ENCODE measurements around the gene SLC37A4.
"Not testable (repeated sequence)": the region's sequence is repeated elsewhere in the genome, so short reads cannot be mapped to it uniquely, and the experiment has no call there.

Gene SLC37A4

GRCh38 chr11:119016216-119017009 lies 14.3 kb downstream of the SLC37A4 start:
- no peak for DNase-seq

DNA sequence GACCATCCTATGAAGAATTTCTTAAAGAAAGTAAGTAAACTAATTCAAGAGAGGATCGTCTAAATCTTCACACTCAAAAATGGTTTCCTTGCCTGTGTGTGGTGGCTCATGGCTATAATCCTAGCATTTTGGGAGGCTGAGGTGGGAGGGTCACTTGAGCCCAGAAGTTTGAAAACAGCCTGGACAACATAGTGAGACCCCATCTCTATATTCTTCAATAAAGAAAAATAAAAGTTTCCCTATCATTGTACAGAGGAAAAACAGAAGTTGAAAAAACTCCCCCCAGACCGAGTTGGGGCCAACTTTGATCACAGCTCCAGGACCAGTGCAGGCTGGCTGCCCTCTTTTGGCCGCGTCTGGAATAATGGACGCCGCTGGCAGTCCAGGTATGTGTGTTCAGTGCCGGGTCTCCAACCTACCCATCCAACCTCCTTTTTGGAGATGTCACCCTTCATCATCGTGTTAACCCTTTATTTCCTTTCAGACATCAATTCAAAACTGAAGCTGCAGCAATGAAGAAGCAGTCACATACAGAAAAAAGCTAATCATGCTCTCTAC lies 15.5 kb downstream of the SLC37A4 start:
- DNase-seq = no peak

DNA sequence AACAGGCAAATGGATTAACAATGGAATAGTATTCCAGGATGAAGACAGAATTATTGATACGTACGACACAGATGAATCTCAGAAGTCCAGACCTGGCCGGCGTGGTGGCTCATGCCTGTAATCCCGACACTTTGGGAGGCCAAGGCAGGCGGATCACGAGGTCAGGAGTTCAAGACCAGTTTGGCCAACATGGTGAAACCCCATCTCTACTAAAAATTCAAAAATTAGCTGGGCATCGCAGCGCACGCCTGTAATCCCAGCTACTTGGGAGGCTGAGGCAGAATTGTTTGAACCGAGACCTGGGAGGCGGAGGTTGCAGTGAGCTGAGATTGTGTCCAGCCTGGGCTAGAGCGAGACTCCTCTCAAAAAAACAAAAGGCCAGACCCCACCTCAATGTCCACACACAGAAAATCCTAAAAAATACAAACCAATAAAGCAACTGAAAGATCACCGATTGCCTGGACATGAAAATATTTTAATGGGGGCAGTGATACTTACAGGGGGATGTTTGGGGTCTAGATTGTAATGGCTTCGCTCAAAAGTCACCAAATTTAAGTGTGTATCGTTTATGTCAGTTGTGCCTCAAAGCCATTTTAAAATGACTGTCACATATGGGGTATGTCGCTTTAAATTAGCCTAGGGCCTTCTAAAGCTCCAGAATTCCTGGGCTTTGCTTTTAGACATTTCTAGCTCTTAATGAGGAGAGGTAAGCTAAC lies 16.3 kb downstream of the SLC37A4 start:
- DNase-seq = no peak

- DNase-seq = no peak
Measured at GRCh38 chr11:119012629-119013170, 18.0 kb downstream of the SLC37A4 start.

- DNase-seq = no peak
Measured at GRCh38 chr11:119011476-119012053, 19.1 kb downstream of the SLC37A4 start.

GRCh38 chr11:119006656-119007055 lies 24.0 kb downstream of the SLC37A4 start:
- peak; percentile 40 for DNase-seq

DNA sequence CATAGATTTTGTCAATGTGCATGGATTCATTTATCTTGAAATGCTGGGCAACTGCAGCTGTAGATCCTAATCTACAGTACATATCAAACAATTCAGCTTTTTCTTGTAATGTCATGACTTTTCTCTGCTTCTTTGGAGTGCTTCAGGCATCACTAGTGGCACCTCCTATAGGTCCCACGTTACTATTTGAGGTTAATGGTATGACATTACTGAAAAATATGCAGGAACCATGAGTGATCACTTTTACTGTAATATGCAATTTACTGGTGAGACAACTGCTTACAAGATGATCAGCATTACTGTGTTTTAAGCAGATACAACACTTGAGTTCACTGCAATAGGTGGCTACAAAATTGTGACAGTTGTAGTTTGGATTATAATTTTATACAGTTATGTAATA lies 29.8 kb downstream of the SLC37A4 start:
- DNase-seq = no peak

- no peak for DNase-seq
Measured at GRCh38 chr11:118998822-118999221, 31.9 kb downstream of the SLC37A4 start.

- DNase-seq = no peak
Measured at GRCh38 chr11:118998388-118998717, 32.3 kb downstream of the SLC37A4 start.

GRCh38 chr11:118997627-118998387 lies 32.9 kb downstream of the SLC37A4 start, which contains the start of gene CENATAC:
Gene CENATAC, plus strand, starts transcription at chr11:118998138. Its CDS starts 60 bp downstream, at chr11:118998198.
- peak; percentile 98 for DNase-seq

GRCh38 chr11:118996926-118997626 lies 33.6 kb downstream of the SLC37A4 start:
- DNase-seq = peak; percentile 63

GRCh38 chr11:118991486-118992038 lies 39.1 kb downstream of the SLC37A4 start:
- DNase-seq = not testable (repeated sequence)

DNA sequence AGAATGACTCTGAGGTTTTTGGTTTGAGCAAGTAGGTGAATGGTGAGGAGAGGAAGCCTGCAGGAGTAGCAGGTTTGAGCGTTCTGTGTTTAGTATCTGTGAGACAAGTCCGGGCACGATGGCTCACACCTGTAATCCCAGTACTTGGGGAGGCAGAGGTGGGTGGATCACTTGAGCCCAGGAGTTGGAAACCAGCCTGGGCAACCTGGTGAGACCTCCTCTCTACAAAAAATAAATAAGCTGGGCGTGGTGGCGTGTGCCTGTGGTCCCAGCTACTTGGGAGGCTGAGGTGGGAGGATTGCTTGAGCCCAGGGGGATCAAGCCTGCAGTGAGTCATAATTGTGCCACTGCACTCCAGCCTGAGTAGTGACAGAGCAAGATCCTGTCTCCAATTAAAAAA lies 42.4 kb downstream of the SLC37A4 start:
- no peak for DNase-seq

DNA sequence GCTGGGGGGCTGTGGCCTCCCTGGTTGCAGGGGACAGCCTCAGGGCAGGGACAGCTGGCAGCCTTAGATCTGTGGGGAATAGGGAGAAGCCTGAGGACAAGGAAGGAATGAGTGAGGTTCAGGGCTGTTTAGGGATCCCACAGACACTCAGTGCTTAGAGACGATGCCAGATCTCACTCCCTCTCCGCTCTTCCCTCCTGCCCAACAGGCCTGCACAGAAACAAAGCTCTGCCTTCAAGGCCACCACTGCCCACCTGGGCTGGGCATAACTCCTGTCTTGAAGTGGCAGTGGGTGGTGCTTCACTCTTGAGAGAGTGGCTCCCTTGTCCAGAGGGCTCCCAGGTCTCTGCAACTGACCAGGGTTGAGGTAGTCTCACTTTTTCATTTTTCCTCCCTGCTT lies 45.9 kb downstream of the SLC37A4 start:
- no peak for DNase-seq

GRCh38 chr11:118984337-118984736 lies 46.3 kb downstream of the SLC37A4 start:
- not testable (repeated sequence) for DNase-seq

DNA sequence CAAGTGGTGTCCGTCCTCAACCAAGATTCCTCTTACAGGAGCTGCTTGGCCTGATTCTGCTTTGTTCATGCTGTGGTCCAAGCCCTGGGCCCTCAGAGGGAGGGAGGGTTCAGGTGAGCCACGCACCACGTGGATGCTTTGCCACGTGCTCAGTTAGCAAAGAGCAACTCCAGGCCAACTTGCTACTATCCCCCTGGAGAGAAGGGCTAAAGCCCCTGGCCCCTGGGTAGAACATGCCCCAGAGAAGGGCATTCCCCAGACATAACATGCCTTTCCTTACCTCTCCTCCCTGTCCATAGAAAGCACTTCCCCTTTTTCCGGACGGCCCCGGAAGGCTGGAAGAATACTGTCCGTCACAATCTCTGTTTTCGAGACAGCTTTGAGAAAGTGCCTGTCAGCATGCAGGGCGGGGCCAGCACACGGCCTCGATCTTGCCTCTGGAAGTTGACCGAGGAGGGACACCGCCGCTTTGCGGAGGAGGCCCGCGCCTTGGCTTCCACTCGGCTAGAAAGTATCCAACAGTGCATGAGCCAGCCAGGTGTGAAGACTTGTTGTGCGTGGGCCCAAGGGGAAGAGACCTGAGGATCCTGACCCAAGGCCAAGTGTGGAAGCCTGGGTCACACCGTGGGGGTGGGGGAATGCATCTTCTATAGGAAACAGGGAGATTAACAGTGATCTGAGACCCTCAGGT lies 50.3 kb downstream of the SLC37A4 start:
- peak; percentile 64 for DNase-seq

GRCh38 chr11:118979434-118979833 lies 51.2 kb downstream of the SLC37A4 start:
- no peak for DNase-seq

DNA sequence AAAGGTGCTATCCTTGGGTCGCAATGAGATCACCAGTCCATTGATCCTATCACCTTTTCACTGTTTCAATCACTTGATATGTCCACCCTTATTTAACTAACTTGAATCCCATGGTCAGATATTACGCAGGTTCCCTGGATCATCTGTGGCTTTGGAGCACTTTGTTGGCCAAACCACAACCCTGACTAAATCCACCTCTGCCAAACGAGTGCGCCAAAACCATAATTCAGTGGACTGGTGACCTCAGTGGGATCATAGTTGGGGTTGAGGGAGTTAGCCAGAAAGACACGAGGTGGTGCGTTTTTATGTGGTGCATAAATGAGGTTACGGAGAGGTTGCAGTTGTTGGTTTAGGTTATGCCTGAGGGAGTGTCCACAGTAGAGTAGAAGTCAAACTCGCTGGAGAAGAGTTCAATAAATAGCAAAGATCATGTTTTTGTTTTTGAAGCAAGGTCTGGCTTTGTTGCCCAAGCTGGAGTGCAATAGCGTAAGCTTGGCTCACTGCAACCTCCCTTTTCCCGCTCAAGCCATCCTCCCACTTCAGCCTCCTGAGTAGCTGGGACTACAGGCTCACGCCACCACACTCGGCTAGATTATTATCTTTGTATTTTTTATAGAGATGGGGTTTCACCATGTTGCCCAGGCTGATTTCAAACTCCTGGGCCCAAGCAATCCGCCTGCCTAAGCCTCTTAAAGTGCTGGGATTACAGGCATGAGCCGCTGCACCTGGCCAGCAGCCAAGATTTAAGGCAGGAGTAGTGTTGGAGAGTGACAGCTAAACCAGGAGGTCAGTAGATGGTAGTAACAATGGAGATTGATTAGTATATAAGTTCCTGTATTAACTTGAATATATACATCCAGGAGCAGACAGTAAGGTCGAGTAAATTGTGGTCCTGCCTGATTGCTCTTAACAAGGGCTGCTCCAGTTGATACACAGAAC lies 54.6 kb downstream of the SLC37A4 start:
- DNase-seq = no peak

Measured in suppressor macrophage treated with lipopolysaccharide for 4 hours (primary cell).